ENCODE data around the gene PEX3. TPM values are rescaled to one million over a fixed set of nuclear protein-coding genes. Genes with fewer than 3 reads are reported as not detected.
A peak's percentile ranks its signal among the peaks of the same experiment; 100 is the strongest.

PEX3 gene, protein sequence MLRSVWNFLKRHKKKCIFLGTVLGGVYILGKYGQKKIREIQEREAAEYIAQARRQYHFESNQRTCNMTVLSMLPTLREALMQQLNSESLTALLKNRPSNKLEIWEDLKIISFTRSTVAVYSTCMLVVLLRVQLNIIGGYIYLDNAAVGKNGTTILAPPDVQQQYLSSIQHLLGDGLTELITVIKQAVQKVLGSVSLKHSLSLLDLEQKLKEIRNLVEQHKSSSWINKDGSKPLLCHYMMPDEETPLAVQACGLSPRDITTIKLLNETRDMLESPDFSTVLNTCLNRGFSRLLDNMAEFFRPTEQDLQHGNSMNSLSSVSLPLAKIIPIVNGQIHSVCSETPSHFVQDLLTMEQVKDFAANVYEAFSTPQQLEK
- total RNA-seq = 14.0 and 15.9 TPM in 2 replicates

DNA sequence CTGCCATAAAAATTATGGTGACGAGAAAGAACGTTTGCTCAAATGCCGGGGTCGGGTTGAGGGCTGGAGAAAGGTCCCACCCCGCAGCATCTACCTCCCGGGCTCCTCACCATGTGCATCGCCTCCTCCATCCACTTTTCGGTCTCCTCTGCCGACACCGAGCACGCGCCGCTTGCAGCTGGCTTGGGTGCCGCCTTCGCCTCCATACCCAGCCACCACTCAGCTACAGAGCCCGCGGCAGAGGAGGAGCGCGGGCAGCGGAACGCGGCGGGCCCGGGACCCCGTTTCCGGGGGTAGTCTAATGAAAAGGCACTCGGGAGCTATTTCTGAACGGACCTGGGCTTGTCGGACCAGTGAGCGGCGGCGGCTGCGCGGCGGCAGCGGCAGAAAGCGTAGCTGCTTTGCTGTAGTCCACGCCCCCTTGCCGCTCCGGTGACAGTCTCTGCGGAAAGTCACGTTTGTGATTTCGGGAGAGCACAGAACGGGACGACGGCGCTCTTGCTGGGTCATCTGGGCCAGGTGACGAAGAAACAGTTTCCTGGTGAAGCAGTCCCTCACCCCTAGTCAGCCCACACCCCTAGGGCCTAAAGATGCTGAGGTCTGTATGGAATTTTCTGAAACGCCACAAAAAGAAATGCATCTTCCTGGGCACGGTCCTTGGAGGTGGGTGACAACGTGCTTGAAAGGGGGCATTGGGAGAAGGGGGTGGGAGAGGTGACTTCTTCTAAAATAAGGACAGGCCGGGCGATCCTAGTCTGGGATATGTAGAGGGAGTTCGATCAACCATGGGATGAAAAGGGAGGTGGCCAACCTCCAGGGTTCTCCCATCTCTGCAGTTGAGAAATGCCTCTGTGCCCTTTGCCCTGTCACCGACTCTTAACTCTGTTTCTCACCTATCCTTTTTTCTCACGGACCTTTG is at the start of gene PEX3, which contains the start of gene ADAT2:
Gene PEX3, plus strand, starts transcription at position 353 of the 919 bp plus-strand sequence. Its CDS starts 238 bp downstream, at position 591.
Gene ADAT2, minus strand, starts transcription at position 243 of the 919 bp plus-strand sequence. Its CDS starts 37 bp downstream, at position 206.

DNA sequence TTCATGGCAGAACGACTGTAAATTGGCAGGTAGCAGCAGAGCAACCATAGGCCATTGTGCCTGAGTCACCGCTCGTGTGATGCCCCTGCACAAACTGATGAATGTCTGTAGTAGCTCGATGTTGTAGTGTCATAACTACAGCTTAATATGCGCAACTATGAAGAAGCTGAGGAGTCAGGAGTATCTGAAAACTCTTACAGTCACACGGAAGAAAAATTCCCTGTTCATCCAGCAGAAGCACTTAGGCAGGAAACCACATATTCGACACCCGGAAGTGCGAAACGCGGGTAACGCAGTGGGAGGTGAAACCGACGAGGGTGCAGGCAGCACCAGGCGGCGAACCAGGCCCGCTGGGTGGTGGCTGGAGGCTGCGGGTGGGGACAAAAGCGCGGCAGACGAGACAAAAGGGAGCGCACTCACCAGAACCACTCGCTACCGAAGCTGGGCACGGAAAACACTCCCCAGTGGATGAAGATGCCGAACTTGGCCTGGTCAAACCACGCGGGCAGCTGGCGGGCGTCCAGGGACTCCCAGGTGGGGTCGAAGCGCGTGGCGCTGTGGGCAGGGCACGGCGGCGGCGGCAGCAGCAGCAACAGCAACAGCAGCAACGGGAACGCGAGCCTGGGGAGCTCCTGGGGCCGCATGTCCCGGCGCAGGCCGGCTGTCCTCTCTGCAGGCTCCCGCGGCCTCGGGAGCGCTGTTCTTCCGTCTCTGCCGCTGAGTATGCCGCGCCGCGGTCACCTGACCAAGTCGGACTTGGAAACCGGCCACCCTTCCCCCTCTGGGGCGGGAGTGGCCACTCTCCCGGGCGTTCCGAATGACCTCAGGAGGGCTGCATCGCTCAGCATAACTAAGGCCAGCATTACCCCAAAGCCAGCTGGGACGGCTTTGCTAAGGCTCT is 60.6 kb downstream of the PEX3 start, which contains the start of gene FUCA2:
Gene FUCA2, minus strand, starts transcription at position 730 of the 901 bp plus-strand sequence. Its CDS starts 86 bp downstream, at position 644.

Small RNAs within 50 kb of the gene (small RNA-seq; reads per million reads assigned to genes)
- gene RNA5SP221 = 0.56 reads per million, percentile 35 among the genes with 10 or more reads in this experiment

Other genes starting within 250 kb of the PEX3 start
- 5.2 and 5.5 TPM in 2 replicates for gene ADAT2, start 110 bp upstream of the PEX3 start, total RNA-seq
- gene FUCA2, start 60.9 kb downstream of the PEX3 start, total RNA-seq = 33.6 and 44.4 TPM in 2 replicates
- gene PHACTR2, start 227.2 kb downstream of the PEX3 start, total RNA-seq = 243 and 313 TPM in 2 replicates